Gastroesophageal sphincter (tissue), 4 donors: ENCODE data around the gene VSIG10L2. TPM values are rescaled to one million over a fixed set of nuclear protein-coding genes. Genes with fewer than 3 reads are reported as not detected.

Experiments
- ATAC-seq: fragments of 150-250 bp; one replicate; pipeline ENCODE4 v1.9.1; 2016; ENCODE audit warnings: mild to moderate bottlenecking, moderate library complexity
- H3K27ac ChIP-seq, 4 donors: fragments of 200-600 bp; sonication (generic) in 3 of 4; 1 replicate in 3 of 4; 2 replicates in 1 of 4; pipeline ENCODE4 v1.5.1; 2016 to 2019
- H3K27me3 ChIP-seq: fragments of 200-600 bp; sonication (generic); one replicate; pipeline ENCODE4 v1.5.1; 2019
- H3K36me3 ChIP-seq, 2 donors: fragments of 200-600 bp; sonication (generic); one replicate each; pipeline ENCODE4 v1.5.1; 2019; ENCODE audit warnings: control low read depth in 1 of 2
- H3K4me1 ChIP-seq, 3 donors: fragments of 200-600 bp; sonication (generic); 1 replicate in 2 of 3; 2 replicates in 1 of 3; pipeline ENCODE4 v1.5.1; 2016 to 2019; ENCODE audit warnings: control low read depth in 2 of 3
- H3K4me3 ChIP-seq, 2 donors: fragments of 200-600 bp; sonication (generic); one replicate each; pipeline ENCODE4 v1.5.1; 2019; ENCODE audit warnings: mild to moderate bottlenecking in 1 of 2, moderate library complexity in 1 of 2
- H3K9me3 ChIP-seq, 3 donors: fragments of 200-600 bp; sonication (generic); one replicate each; pipeline ENCODE4 v1.5.1; 2017 to 2019; ENCODE audit warnings: control low read depth in 2 of 3
- CTCF ChIP-seq, 4 experiments: fragments of 200-600 bp in 2 of 4; fragments of 450-650 bp in 2 of 4; sonication (generic) in 1 of 4; IDR thresholded peaks; one replicate each; pipeline ENCODE4 v1.5.1; 2017 to 2019; ENCODE audit warnings: antibody characterized with exemption in 4 of 4, mild to moderate bottlenecking in 2 of 4, moderate library complexity in 2 of 4
- EP300 ChIP-seq: sonication (generic); formaldehyde crosslinking; IDR thresholded peaks from one replicate; pipeline ENCODE4 v1.6.1; 2017; ENCODE audit warnings: antibody characterized with exemption, mild to moderate bottlenecking
- POLR2A ChIP-seq, 2 donors: fragments of 450-650 bp; IDR thresholded peaks; one replicate each; pipeline ENCODE4 v1.6.1; 2017; ENCODE audit warnings: antibody characterized with exemption in 2 of 2, mild to moderate bottlenecking in 2 of 2, moderate library complexity in 1 of 2
- POLR2AphosphoS5 ChIP-seq: sonication (generic); formaldehyde crosslinking; IDR thresholded peaks from one replicate; pipeline ENCODE4 v1.6.1; 2017; ENCODE audit warnings: antibody characterized with exemption
- WGBS, 2 donors: methylation state at CpG; one replicate each; pipeline ENCODE4 v1.1.5; 2018; ENCODE audit warnings: low coverage in 1 of 2; 5-methylcytosine and 5-hydroxymethylcytosine counted together
- total RNA-seq, 4 donors: library from RNA; depleted of rRNA; stranded (reverse); fragments of >200 nt; gene quantifications; one replicate each; pipeline ENCODE4 v1.1.0, GENCODE V29; 2016

The VSIG10L2 gene
- total RNA-seq, 4 donors from 2014 or later, result not detected

DNA sequence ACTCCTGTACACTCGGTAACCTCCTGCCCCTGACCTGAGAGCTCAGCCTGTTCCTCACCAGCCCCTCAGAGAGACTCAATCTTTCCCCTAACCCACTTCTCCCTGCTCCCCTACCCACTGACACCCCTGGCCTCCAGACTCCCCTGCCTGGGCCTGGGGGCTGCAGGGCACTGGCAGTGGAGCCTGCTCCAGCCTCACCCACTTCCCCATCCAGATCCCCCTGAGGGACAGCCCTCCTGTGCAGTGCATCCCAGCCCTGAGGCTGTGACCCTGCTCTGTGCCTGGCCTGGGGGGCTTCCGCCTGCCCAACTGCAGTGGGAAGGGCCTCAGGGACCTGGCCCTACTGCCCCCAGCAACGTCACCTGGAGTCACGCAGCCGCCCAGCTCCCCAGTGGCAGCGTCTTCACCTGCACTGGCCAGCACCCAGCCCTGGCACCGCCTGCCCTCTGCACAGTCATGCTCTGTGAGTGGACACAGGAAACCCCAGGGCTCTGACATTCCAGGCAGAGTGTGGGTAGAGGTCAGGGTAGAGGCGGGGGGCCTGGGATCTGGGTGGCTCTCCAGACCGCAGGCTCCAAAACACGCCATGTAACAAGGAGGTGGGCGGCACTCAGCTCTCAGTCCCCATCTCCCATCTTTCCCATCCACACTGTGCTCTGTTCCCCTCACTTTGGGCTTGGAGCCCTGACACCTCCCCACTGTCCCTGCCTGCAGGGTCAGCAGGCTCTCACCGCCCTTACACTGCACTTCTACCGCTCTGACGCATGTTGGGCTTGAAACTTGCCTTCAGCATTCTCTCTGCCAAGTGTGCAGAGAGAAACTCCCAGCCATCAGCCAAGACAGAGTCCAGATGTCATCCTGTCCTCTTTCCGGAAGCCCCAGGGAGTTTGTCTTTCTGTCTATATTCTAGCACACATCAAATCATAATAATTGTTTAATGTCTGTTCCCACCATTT is 5.1 kb downstream of the VSIG10L2 start:
- ATAC-seq, result peak; percentile 84

DNA sequence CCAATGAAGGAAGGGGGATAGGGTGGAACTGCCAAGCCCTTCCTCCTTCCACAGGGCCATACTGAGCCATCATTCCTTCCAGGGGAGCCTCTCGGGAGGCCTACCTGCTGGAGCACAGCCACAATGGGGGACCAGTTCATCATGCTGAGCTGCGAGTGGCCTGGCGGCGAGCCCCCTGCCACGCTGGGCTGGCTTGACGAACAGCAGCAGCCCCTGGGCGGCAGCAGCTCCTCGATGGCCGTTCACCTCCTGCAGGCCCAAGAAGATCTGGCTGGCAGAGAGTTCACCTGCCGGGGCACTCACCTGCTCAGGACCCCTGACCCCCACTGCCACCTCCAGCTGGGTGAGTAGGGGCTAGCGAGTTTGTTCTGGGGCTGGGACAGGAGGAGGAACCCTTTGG is 5.9 kb downstream of the VSIG10L2 start:
- Histone ChIP-seq H3K27ac (peak overlapping the region in 3 of 4 donors; percentile 59 to 64 (median 64)), H3K9me3 (no peaks in the 10 kb centered on the region), H3K27me3 (no peaks in the 10 kb centered on the region), H3K36me3 (peaks cover 0 to 13% of the 10 kb centered on the region in 2 donors), H3K4me1 (peaks cover 0 to 34% (median 21%) of the 10 kb centered on the region in 3 donors), H3K4me3 (no peak overlapping the region)
- ATAC-seq, result no peak
- TF ChIP-seq CTCF (IDR thresholded peaks at IDR 0.05), result no peak
- 0% methylated on average over 1 of the region's 11 CpGs; no CpG with 5 or more reads in 1 of the 2 donors for WGBS, 2 donors

More for the DNA sequence above, 5.1 kb downstream of the VSIG10L2 start:
- Histone ChIP-seq H3K4me1 (peaks cover 0 to 33% (median 21%) of the 10 kb centered on the region in 3 donors), H3K4me3 (no peak overlapping the region), H3K9me3 (no peaks in the 10 kb centered on the region), H3K36me3 (peaks cover 0 to 6% of the 10 kb centered on the region in 2 donors), H3K27ac (peak overlapping the region in 3 of 4 donors; percentile 59 to 69 (median 64)), H3K27me3 (no peaks in the 10 kb centered on the region)
- WGBS, 2 donors, result 34 to 100% methylated on average over 1 to 8 of the region's 15 CpGs
- TF ChIP-seq POLR2AphosphoS5 (peak; percentile 79), EP300 (no peak)

- peak overlapping the region in 1 of 4 donors; percentile 64 for H3K27ac ChIP-seq
- no peak for ATAC-seq
- peaks cover 0 to 14% of the 10 kb centered on the region in 2 donors for H3K36me3 ChIP-seq
- H3K4me1 ChIP-seq, result peaks cover 0 to 38% (median 21%) of the 10 kb centered on the region in 3 donors
- H3K9me3 ChIP-seq, result no peaks in the 10 kb centered on the region
- no peaks in the 10 kb centered on the region for H3K27me3 ChIP-seq
- WGBS, 2 donors, result 42 to 44% methylated on average over 2 of the region's 2 CpGs
- TF ChIP-seq CTCF (IDR thresholded peaks at IDR 0.05) (no peak), POLR2AphosphoS5 (no peak), EP300 (no peak), POLR2A (IDR thresholded peaks at IDR 0.05) (no peak)
- H3K4me3 ChIP-seq, result no peak overlapping the region
Measured at GRCh38 chr11:125952559-125952958, 6.7 kb downstream of the VSIG10L2 start.

- 5 to 23% methylated on average over 2 to 3 of the region's 7 CpGs for WGBS, 2 donors
- peak; percentile 66 for ATAC-seq
- peaks cover 0 to 18% of the 10 kb centered on the region in 2 donors for H3K36me3 ChIP-seq
- H3K4me3 ChIP-seq, result no peak overlapping the region
- TF ChIP-seq POLR2A (IDR thresholded peaks at IDR 0.05) (no peak), POLR2AphosphoS5 (peak; percentile 61)
- no peaks in the 10 kb centered on the region for H3K9me3 ChIP-seq
- peak overlapping the region in 2 of 4 donors; percentile 13 to 64 for H3K27ac ChIP-seq
- no peaks in the 10 kb centered on the region for H3K27me3 ChIP-seq
- H3K4me1 ChIP-seq, result peaks cover 0 to 38% (median 21%) of the 10 kb centered on the region in 3 donors
Measured at GRCh38 chr11:125952973-125953372, 7.1 kb downstream of the VSIG10L2 start.

GRCh38 chr11:125953401-125953935 is 7.6 kb downstream of the VSIG10L2 start:
- Histone ChIP-seq H3K36me3 (peaks cover 0 to 20% of the 10 kb centered on the region in 2 donors), H3K4me3 (no peak overlapping the region), H3K27me3 (no peaks in the 10 kb centered on the region), H3K4me1 (peaks cover 0 to 38% (median 21%) of the 10 kb centered on the region in 3 donors), H3K27ac (peak overlapping the region in 2 of 4 donors; percentile 13 to 52), H3K9me3 (no peaks in the 10 kb centered on the region)
- no peak for ATAC-seq
- 40 to 93% methylated on average over 3 to 6 of the region's 20 CpGs for WGBS, 2 donors
- no peak for TF ChIP-seq EP300
- no peak for TF ChIP-seq POLR2AphosphoS5
- TF ChIP-seq POLR2A (IDR thresholded peaks at IDR 0.05), result no peak
- no peak for TF ChIP-seq CTCF (IDR thresholded peaks at IDR 0.05)
